IMR-90 (cell line): ENCODE results near the gene MGLL. TPM values are rescaled to one million over a fixed set of nuclear protein-coding genes. Genes with fewer than 3 reads are reported as not detected.

Source experiments
- CTCF ChIP-seq: conservative IDR thresholded peaks from 2 replicates; pipeline ENCODE4 v1.5.1; 2012; ENCODE audit warnings: mild to moderate bottlenecking, low read depth, low read length, improper control_type of control experiment
- polyA plus RNA-seq, 3 experiments: library from polyadenylated mRNA; depleted of rRNA; stranded (reverse); fragments of >200 nt; gene quantifications; 2 replicates each; pipeline ENCODE4 v1.2.3, GENCODE V29; 2012; ENCODE audit warnings: low replicate concordance in 1 of 3
- total RNA-seq: library from RNA; depleted of rRNA; stranded (reverse); fragments of >200 nt; gene quantifications from 2 replicates; pipeline ENCODE4 v1.2.3, GENCODE V29; 2012

Gene MGLL
- total and polyA plus RNA-seq, 2 of the 4 experiments (the other 2 are of a cell fraction) = 23.7 to 60.6 TPM

- TF ChIP-seq CTCF = no peak
These were observed 82.8 kb downstream of the MGLL start (continued) for GRCh38 chr3:127739347-127740135.
